Skeletal muscle tissue (tissue), 4 donors: ENCODE measurements around the gene FBP1. TPM values are rescaled to one million over a fixed set of nuclear protein-coding genes. Genes with fewer than 3 reads are reported as not detected.

Experiments
- H3K27ac ChIP-seq: one replicate; pipeline ENCODE4 v1.7.0; 2013; ENCODE audit warnings: mild to moderate bottlenecking, low read depth, low read length, inconsistent platforms
- H3K27me3 ChIP-seq, 3 donors: one replicate each; pipeline ENCODE4 v1.7.0; 2013; ENCODE audit warnings: low read length in 3 of 3; ENCODE audit not compliant: control insufficient read depth in 3 of 3, insufficient read depth in 3 of 3
- H3K36me3 ChIP-seq, 3 donors: one replicate each; pipeline ENCODE4 v1.7.0; 2013; ENCODE audit warnings: low read length in 3 of 3; ENCODE audit not compliant: control insufficient read depth in 3 of 3, insufficient read depth in 3 of 3
- H3K4me1 ChIP-seq, 3 donors: one replicate each; pipeline ENCODE4 v1.7.0; 2013; ENCODE audit warnings: low read length in 3 of 3, mild to moderate bottlenecking in 3 of 3; ENCODE audit not compliant: control insufficient read depth in 3 of 3, insufficient read depth in 3 of 3
- H3K4me3 ChIP-seq, 3 donors: one replicate each; pipeline ENCODE4 v1.7.0; 2013; ENCODE audit warnings: low read length in 3 of 3
- H3K9ac ChIP-seq, 3 donors: one replicate each; pipeline ENCODE4 v1.7.0; 2013; ENCODE audit warnings: low read length in 3 of 3, mild to moderate bottlenecking in 3 of 3, moderate library complexity in 2 of 3, low read depth in 1 of 3
- H3K9me3 ChIP-seq, 3 donors: one replicate each; pipeline ENCODE4 v1.7.0; 2013; ENCODE audit warnings: low read length in 3 of 3; ENCODE audit not compliant: control insufficient read depth in 3 of 3
- total RNA-seq: library from RNA; depleted of rRNA; stranded (reverse); fragments of >200 nt; gene quantifications from one replicate; pipeline ENCODE4 v1.2.3, GENCODE V29; 2014
- donor health status: Osteomylitis.

FBP1 gene
- total RNA-seq, 1 donor from 2014 or later = not detected

DNA sequence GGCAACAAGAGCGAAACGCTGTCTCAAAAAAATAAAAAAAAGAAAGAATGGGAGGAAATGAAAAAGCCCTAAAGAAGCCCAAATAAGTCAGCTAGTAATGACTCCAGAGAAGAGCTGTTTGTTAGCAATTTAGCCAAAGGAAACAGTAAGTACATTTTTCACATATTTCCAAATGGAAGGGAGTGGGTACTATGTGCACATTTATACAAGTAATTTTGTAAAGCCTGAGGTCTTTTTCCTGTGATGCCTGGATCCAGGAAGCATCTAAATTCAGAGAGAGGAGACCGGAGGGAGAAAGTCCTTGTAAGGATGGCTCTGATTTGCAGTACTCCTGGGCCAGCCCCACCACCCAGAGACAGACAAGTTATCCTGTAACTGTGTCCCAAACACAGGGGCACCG is 14.7 kb downstream of the FBP1 start:
- no peaks in the 10 kb centered on the region for H3K27me3 ChIP-seq
- no peaks in the 10 kb centered on the region for H3K36me3 ChIP-seq
- no peak overlapping the region for H3K9ac ChIP-seq
- H3K4me1 ChIP-seq = no peaks in the 10 kb centered on the region
- no peaks in the 10 kb centered on the region for H3K9me3 ChIP-seq
- H3K4me3 ChIP-seq = no peak overlapping the region
- no peak overlapping the region for H3K27ac ChIP-seq

- no peak overlapping the region for H3K27ac ChIP-seq
- no peaks in the 10 kb centered on the region for H3K36me3 ChIP-seq
- H3K27me3 ChIP-seq = no peaks in the 10 kb centered on the region
- no peak overlapping the region for H3K9ac ChIP-seq
- H3K9me3 ChIP-seq = no peaks in the 10 kb centered on the region
- H3K4me3 ChIP-seq = no peak overlapping the region
- no peaks in the 10 kb centered on the region for H3K4me1 ChIP-seq
Measured at GRCh38 chr9:94623253-94623652, 16.1 kb downstream of the FBP1 start.

- Histone ChIP-seq H3K4me1 (no peaks in the 10 kb centered on the region), H3K9ac (no peak overlapping the region), H3K4me3 (no peak overlapping the region), H3K27me3 (no peaks in the 10 kb centered on the region), H3K36me3 (no peaks in the 10 kb centered on the region), H3K9me3 (no peaks in the 10 kb centered on the region), H3K27ac (no peak overlapping the region)
Measured at GRCh38 chr9:94622087-94622800, 17.1 kb downstream of the FBP1 start.

DNA sequence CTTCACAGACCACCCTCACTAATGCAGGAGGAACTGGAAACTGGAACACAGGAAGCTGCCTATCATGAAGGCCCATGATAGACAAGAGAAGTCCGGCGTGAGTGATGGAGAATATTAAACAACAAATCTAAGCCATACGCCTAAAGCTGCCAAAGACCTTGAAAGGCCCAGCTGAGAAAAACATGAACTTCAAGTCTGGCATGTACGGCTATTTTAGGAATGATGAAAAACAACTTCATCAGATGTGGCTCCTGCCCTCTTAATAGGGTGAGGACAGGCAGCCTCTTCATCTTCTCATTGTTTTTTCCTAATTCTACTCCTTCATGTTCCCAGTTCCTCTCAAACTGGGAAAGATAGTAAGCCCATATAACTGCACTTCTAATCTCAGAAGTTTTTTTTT is 20.3 kb downstream of the FBP1 start:
- Histone ChIP-seq H3K27me3 (no peaks in the 10 kb centered on the region), H3K9ac (no peak overlapping the region), H3K36me3 (no peaks in the 10 kb centered on the region), H3K4me3 (no peak overlapping the region), H3K9me3 (no peaks in the 10 kb centered on the region), H3K4me1 (no peaks in the 10 kb centered on the region), H3K27ac (no peak overlapping the region)

- Histone ChIP-seq H3K27me3 (peaks cover 0 to 5% (median 0%) of the 10 kb centered on the region in 3 donors), H3K36me3 (no peaks in the 10 kb centered on the region), H3K4me3 (no peak overlapping the region), H3K27ac (no peak overlapping the region), H3K9ac (no peak overlapping the region), H3K9me3 (no peaks in the 10 kb centered on the region), H3K4me1 (no peaks in the 10 kb centered on the region)
Measured at GRCh38 chr9:94613003-94613402, 26.3 kb downstream of the FBP1 start.

GRCh38 chr9:94612071-94612470 is 27.2 kb downstream of the FBP1 start:
- no peak overlapping the region for H3K27ac ChIP-seq
- no peaks in the 10 kb centered on the region for H3K4me1 ChIP-seq
- H3K9me3 ChIP-seq = no peaks in the 10 kb centered on the region
- H3K4me3 ChIP-seq = no peak overlapping the region
- no peak overlapping the region for H3K9ac ChIP-seq
- H3K36me3 ChIP-seq = no peaks in the 10 kb centered on the region
- peaks cover 0 to 6% (median 0%) of the 10 kb centered on the region in 3 donors for H3K27me3 ChIP-seq

DNA sequence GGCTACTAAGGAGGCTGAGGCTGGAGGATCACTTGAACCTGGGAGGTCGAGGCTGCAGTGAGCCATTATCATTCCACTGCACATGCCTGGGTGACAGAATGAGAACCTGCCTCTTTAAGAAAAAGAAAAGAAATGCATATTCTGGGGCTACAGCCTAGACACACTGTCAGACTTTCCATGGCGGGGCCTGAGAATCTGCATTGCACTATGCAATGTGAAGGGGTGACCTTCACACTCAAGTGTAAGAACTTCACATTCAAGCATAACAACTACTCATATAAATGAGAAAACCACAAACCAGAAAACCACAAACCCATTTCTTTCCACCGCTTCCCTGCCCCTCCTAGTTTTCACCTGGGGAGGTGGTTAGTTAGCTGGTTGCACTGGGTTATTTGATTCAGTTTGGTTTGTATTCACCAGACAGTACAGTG is 27.7 kb downstream of the FBP1 start:
- no peaks in the 10 kb centered on the region for H3K4me1 ChIP-seq
- peaks cover 0 to 9% (median 0%) of the 10 kb centered on the region in 3 donors for H3K27me3 ChIP-seq
- H3K36me3 ChIP-seq = no peaks in the 10 kb centered on the region
- H3K4me3 ChIP-seq = no peak overlapping the region
- H3K27ac ChIP-seq = no peak overlapping the region
- H3K9ac ChIP-seq = no peak overlapping the region
- H3K9me3 ChIP-seq = no peaks in the 10 kb centered on the region

DNA sequence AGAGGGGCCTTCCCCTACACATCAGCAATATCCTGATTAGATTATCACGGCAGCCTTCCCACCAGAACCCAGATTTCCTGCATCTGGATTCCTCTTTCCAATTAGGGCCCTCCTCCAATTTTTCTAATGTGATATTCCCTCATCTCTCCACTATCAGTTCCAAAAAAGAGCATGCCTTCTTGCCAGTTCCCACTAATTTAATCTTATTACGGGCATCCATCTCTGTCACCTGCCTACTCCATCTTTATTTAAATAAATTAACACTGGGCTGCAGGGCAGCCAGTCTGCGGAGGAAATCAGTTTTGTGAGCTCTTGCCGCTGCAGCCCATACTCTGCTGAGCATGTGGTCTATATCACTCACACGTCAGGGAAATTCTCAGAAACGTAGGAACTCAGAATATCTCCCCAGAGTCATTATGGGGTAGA is 29.1 kb downstream of the FBP1 start:
- Histone ChIP-seq H3K9ac (no peak overlapping the region), H3K36me3 (no peaks in the 10 kb centered on the region), H3K9me3 (no peaks in the 10 kb centered on the region)

DNA sequence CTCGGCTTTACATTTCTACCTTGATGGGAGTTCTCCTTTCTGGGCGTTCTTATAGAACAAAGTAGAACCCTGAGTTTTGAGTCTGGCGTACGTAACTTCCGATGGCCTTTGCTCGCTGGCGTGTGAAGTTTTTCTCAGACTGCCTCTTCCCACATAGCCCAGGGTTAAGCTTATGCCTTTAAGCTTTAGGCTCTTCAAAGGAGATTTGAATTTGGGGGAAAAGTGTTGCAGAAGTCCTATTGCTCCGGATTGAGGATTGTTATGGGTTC is 32.0 kb downstream of the FBP1 start:
- Histone ChIP-seq H3K27ac (no peak overlapping the region), H3K9ac (no peak overlapping the region), H3K27me3 (peaks cover 0 to 8% (median 0%) of the 10 kb centered on the region in 3 donors), H3K4me1 (peaks cover 0 to 6% (median 5%) of the 10 kb centered on the region in 3 donors), H3K4me3 (no peak overlapping the region), H3K9me3 (no peaks in the 10 kb centered on the region), H3K36me3 (no peaks in the 10 kb centered on the region)

More for the DNA sequence above, 29.1 kb downstream of the FBP1 start:
- no peaks in the 10 kb centered on the region for H3K4me1 ChIP-seq
- H3K27ac ChIP-seq = no peak overlapping the region
- H3K4me3 ChIP-seq = no peak overlapping the region
- peaks cover 0 to 10% (median 0%) of the 10 kb centered on the region in 3 donors for H3K27me3 ChIP-seq

DNA sequence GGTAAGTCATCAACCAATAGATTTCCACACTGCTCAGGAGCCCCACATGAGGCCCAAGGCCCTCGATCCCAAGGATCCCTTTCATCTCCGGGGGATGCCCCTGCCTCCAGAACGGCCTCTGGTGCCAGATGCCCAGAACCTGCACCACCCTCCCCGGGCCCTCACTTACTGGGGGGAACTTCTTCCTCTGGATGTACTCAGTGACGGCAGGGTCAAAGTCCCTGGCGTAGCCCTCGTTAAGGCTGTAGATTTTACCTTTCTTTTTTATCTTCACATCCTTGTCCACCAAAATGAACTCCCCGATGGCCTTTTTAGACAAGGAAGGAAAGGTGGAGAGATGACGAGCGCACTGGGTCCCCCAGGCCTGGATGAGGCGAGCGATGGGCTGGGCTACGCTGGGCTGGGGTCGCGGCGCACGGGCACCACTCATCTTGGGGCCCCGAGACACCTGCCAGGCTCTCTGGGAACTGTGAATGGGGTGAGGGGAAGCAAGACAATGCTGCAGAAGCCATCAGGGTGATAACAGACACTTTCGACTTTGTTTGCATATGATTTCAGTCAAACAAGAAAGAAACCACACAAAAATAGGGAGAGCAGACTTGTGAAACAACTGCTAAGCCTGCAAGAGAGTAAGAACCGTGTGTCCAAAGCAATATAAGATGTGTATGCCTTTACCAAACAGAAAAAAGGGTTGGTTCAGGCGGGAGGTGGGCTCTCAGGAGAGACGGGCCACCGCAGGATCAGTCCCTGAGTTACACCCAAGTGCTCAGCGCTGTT is 32.5 kb downstream of the FBP1 start:
- Histone ChIP-seq H3K27ac (no peak overlapping the region), H3K4me1 (peaks cover under 1 to 8% (median 5%) of the 10 kb centered on the region in 3 donors), H3K36me3 (no peaks in the 10 kb centered on the region), H3K9me3 (no peaks in the 10 kb centered on the region), H3K9ac (no peak overlapping the region), H3K4me3 (no peak overlapping the region), H3K27me3 (peaks cover 0 to 8% (median 0%) of the 10 kb centered on the region in 3 donors)
